Ishikawa (cell line): ENCODE results near the gene UBE3A.

Experiments used
- CEBPB ChIP-seq: IDR thresholded peaks from 2 replicates; pipeline ENCODE4 v1.6.1; 2012
- CREB1 ChIP-seq: IDR thresholded peaks from 2 replicates; pipeline ENCODE4 v1.6.1; 2012; ENCODE audit warnings: low read depth
- EGR1 ChIP-seq: IDR thresholded peaks from 2 replicates; pipeline ENCODE4 v1.6.1; 2012
- FOXM1 ChIP-seq: IDR thresholded peaks from 2 replicates; pipeline ENCODE4 v1.6.1; 2012; ENCODE audit warnings: low read depth, borderline replicate concordance
- NFIC ChIP-seq: IDR thresholded peaks from 2 replicates; pipeline ENCODE4 v1.6.1; 2012
- RAD21 ChIP-seq: IDR thresholded peaks from 2 replicates; pipeline ENCODE4 v1.6.1; 2012; ENCODE audit warnings: low read depth
- REST ChIP-seq: IDR thresholded peaks from 2 replicates; pipeline ENCODE4 v1.6.1; 2012; ENCODE audit warnings: low read depth, mild to moderate bottlenecking
- TAF1 ChIP-seq: IDR thresholded peaks from 2 replicates; pipeline ENCODE4 v1.6.1; 2012; ENCODE audit warnings: low read depth, mild to moderate bottlenecking
- TCF12 ChIP-seq: IDR thresholded peaks from 2 replicates; pipeline ENCODE4 v1.6.1; 2012; ENCODE audit warnings: low read depth
- TEAD4 ChIP-seq: IDR thresholded peaks from 2 replicates; pipeline ENCODE4 v1.6.1; 2012
- YY1 ChIP-seq: IDR thresholded peaks from 2 replicates; pipeline ENCODE4 v1.6.1; 2012; ENCODE audit warnings: low read depth
- TF ChIP-seq, protein P1 (sequence below): IDR thresholded peaks from 2 replicates; pipeline ENCODE4 v1.6.1; 2012
- TF ChIP-seq, protein P2 (sequence below): IDR thresholded peaks from 2 replicates; pipeline ENCODE4 v1.6.1; 2012

The UBE3A gene

GRCh38 chr15:25323420-25323819 lies 115.4 kb downstream of the UBE3A start:
- TF ChIP-seq YY1: no peak
- no peak for TF ChIP-seq FOXM1
- TF ChIP-seq TAF1: no peak
- no peak for TF ChIP-seq NFIC

DNA sequence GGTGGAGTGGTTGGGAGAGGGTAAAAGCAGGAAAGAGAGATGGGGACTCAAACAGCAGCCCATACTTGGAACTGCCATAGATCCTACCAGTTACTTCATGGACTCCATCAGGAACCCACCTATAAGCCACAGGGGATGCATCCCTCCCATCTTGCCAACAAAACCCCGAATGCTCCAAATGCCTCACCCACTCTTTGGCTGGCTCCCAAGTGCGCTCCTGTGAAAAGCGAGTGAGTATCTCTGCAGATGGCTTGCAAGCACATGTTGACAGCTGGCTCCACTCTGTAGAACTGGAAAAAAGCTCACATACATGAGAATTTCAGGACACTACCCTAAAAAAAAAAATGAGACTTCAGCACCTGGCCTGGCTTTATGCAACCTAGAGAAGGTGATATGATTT lies 151.0 kb downstream of the UBE3A start:
- no peak for TF ChIP-seq YY1
- TF ChIP-seq, protein P1, sequence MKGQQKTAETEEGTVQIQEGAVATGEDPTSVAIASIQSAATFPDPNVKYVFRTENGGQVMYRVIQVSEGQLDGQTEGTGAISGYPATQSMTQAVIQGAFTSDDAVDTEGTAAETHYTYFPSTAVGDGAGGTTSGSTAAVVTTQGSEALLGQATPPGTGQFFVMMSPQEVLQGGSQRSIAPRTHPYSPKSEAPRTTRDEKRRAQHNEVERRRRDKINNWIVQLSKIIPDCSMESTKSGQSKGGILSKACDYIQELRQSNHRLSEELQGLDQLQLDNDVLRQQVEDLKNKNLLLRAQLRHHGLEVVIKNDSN: no peak
- no peak for TF ChIP-seq CREB1
- no peak for TF ChIP-seq CEBPB
- no peak for TF ChIP-seq TEAD4
- TF ChIP-seq EGR1: no peak
- TF ChIP-seq REST: no peak
- TF ChIP-seq NFIC: no peak
- no peak for TF ChIP-seq RAD21
- TF ChIP-seq, protein P2, sequence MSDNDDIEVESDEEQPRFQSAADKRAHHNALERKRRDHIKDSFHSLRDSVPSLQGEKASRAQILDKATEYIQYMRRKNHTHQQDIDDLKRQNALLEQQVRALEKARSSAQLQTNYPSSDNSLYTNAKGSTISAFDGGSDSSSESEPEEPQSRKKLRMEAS: no peak
- TF ChIP-seq TCF12: no peak
